Activated gamma-delta T cell (primary cell): ENCODE measurements around the gene MTTP.
"Not testable (repeated sequence)": the region's sequence is repeated elsewhere in the genome, so short reads cannot be mapped to it uniquely, and the experiment has no call there.

Experiments
- DNase-seq: peaks from one replicate; lab custom pipeline; 2025; lab: John Stamatoyannopoulos, UW
- total RNA-seq, 2 donors: gene quantifications; one replicate each; lab custom pipeline; 2026; lab: John Stamatoyannopoulos, UW

Gene MTTP
- 0 to 0.20 reads per million in 2 donors for total RNA-seq

DNA sequence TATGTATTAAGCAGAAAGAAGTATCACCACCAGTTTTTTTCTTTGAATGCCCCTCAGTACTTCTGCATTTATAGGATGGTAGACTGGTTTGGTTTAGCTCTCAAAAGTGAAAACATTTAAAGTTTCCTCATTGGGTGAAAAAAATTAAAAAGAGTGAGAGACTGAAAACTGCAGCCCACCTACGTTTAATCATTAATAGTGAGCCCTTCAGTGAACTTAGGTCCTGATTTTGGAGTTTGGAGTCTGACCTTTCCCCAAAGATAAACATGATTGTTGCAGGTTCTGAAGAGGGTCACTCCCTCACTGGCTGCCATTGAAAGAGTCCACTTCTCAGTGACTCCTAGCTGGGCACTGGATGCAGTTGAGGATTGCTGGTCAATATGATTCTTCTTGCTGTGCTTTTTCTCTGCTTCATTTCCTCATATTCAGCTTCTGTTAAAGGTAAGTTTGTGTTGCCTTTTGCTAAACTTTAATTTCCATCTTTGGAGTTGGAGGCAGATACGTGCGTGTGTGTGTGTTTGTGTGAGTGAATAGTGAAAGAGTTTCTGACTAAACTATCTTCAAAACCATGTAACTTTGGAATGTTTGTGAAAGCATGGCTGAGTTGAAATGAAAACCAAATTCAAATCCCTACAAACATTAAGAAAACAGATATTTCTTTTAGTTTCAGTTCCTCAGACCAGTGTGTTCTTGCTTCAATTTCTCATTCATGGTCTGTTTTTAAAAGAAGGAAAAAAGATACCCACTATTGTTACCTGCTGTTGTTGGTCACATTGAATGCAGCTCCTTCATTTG, at the start of gene MTTP:
Gene MTTP (plus strand): TSS at position 295 of the 795 bp plus-strand sequence. CDS start 86 bp downstream, at position 381.
- no peak for DNase-seq

DNA sequence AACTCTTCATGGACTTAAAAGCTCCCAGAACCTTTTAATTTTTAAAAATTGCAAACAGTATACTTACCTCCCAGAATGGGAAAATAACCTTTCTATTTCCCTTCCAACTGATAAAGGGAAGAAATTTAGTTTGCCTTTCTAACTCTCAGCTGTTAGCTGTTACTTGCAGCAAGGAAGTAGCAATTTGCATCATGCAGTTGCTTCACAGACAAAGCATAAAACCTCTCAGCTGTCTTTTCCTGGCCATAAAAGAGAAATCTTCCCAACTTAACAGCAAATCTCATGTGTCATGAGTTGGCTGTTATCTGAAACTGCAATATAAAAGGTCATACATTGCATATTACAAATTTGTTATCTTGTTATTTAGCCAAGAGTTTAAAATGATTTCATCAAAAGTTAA, 45.4 kb upstream of the MTTP start:
- DNase-seq: no peak

DNA sequence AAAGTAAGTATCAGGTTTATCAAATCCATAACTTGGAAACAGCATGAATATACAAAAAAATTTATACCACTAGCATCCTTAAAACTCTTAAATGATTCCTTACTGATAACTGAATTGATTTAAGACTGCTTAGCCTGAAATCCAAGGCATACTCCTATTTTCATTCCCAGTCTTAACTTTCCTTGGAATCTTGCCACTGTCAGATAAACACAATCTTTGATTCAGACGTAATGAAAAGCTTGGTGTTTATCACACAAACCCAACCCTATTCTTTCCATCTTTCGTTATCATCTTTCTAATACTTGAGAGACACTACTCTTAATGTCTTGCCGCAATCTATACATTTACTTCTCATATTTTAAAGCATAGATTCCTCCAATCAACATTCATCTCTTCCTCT, 44.7 kb upstream of the MTTP start:
- DNase-seq: no peak

DNA sequence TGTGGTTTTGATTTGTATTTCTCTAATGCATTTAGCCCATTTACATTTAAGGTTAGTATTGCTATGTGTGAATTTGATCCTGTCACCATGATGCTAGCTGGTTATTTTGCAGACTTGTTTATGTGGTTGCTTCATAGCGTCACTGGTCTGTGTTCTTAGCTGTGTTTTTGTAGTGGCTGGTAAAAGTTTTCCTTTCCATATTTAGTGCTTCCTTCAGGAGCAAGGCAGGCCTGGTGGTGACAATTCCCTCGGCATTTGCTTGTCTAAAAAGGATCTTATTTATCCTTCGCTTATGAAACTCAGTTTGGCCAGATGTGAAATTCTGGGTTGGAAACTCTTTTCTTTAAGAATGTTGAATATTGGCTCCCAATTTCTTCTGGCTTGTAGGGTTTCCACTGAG, 39.9 kb upstream of the MTTP start:
- not testable (repeated sequence) for DNase-seq

DNA sequence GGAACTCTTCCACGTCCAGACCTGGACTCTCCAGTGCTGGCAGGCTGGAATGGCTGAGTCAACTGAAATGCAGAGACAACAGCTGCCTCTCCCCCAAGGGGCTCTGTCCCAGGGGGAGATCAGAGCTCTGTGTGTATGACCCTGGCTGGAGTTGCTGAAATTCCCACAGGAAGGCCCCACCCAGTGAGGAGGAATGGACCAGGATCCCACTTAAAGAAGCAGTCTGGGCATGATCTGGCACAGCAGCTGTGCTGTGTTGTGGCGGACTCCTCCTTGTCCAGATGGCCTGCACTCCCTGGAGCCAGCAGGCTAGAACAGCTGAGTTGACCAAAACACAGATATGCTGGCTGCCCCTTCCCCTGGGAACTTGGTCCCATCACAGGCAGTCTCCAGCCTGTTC, 38.4 kb upstream of the MTTP start:
- no peak for DNase-seq

DNA sequence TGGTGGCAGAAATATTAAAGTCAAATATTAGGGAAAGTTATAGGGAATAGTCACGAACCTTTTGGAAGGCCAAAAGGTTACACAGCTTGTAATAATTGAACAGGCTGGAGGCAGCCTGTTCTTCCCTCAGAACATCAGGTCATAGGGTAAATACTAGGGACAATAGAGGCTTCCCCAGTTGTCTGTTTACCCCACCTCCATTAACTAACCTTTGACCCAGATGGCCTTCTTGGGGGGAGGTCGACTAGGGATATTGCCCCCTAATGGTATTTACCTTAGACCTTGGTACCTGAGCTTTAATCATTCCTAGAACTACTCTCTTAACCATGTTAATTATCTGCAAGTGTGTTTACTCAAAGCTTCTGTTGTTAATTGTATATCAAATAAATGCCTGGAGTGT, 37.8 kb upstream of the MTTP start:
- DNase-seq: no peak

DNA sequence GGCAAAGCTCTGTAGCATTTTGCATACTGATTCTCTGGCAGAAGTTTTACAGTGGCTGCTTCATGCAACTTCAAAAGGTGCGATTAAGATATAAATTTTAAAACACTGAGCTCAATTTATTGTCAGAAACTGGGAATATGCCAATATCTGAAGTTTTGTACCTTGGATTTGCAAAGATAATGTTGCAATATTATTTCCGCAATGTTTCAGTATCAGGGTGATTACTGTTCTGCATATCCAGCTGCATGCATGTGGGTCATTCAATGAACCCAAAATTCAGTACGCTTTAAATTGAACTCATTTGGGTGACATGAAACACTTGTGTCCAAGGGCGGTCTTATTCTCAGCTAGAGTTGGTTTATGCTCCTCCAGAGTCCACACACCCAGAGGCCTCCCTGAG, 37.0 kb upstream of the MTTP start:
- DNase-seq: no peak

DNA sequence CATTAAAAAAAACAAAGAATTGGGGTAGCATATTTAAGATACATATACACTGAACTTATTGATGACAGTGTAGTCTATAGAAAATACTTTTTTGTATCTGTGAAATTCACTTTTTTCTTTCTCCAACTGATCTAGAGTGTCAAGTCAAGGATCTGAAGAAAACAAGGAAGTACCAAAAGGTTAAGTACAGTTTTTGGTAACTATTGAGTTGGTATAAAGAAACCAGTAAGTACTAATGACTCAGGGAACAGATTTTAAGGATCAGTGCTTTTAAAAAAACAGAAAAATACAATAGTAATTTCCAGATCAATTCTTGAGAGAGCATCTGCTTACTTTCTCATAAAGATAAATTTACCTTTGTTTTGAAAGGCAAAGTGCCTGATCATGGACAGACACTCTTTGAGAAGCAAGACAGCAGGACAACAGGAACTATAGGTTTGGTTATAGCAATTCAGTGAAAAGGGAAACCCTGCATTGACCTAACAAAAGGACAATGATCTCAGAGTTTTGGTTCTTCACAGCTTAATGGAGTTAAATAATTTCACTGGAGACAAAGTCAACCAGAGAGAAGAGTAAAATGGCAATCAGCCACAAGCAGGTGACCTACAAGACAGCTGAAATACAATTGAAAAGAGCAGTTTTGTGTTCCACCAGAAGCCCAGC, 34.2 kb upstream of the MTTP start:
- no peak for DNase-seq

DNA sequence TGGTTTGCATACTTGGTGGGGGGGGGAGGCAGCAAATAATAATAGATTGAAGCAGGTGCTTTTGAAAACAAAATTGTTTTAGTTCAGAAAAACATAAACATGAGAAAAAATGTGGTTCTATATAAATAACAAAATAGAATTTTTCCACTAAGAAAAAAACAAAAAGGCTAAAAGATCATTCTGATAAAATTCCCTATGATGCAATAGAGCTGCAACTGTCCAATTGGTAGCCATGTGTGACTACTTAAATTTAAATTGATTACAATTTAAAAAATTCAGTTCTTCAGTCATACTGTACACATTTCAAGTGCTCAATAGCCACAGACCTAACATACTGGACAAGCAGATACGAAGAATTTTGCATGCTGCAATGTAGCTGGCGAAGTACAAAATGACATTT, 21.8 kb upstream of the MTTP start:
- DNase-seq: no peak

DNA sequence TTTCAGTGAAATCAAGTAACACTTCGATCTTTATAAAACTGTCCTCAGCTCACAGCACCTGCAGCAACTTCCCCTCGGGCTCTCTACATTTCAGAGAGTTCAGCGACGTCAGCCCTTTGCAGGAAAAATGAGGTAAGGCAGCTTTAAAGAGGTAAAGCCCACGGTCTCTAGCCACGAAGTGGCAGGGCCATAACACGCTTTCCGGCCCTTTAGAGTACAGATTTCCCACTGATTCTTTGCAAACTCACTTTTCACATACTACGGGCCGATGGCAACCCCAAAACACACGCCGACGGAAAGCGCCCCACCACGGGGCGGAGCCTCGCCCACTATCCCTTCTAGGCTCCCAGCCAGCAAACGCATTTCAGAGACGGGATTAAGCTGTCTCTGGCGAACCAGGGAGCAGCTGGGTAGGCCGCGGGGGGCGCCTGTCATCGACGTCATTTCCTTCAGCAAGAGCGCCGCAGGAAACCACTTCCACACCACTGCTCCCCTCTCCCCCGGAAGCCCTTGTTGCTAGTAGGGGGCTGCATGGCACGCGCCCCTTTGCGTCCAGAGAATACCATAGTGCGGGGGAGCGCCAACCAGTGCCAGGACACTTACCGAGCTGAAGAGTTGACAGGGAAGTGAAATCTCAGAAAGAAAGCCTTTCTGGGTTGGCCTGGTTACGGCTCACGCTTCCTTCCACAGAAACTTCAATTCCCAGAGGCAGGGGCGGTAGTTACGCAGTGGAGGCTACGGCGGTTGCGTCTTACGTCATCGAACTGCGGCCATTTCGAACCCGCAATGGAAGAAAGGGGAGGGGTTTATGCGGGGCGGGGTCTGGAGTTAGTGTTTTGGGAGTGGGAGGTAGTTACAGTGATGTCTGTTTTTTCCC, 11.1 kb upstream of the MTTP start, which contains the start of gene TRMT10A:
Gene TRMT10A (minus strand): TSS at position 730 of the 877 bp plus-strand sequence. CDS start 4,701 bp downstream, outside the sequence.
- peak; percentile 86 for DNase-seq

DNA sequence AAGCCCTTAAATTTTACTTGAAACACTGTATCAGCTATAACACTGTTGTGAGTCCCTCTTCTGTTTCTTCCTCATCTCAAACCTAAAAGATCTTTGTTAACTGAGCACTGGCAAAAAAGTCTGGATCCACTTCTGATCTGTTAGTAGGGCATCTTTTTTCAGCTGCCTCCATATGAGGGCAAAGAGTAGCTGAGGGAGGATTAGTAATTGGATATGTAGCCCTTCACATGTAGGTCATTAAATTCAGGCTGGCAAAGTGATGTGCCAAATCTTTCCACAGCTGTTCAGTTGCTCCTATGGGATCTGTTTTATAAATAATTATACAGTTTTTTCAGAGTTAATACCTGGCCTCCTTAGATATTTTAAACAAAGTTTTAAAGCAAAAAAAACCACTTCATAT, 9.7 kb upstream of the MTTP start:
- no peak for DNase-seq

DNA sequence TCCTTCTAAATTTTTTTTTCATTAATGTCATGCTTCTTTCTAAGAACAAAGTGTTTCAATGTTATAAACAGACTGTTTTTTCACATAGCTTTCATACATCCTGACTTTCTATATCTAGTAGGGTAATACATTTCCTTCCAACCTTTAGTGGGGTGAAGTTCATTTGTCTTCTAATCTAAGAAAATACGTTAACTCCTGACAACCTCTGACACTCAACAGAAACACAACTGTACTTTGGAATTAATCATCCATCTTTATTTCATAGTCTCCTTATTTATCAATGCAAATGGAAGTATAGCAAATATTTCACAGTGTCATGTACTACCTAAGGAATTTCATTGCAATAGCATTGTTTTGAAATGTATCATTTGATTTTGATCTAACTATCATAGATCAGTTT, 2.7 kb upstream of the MTTP start:
- DNase-seq: no peak

DNA sequence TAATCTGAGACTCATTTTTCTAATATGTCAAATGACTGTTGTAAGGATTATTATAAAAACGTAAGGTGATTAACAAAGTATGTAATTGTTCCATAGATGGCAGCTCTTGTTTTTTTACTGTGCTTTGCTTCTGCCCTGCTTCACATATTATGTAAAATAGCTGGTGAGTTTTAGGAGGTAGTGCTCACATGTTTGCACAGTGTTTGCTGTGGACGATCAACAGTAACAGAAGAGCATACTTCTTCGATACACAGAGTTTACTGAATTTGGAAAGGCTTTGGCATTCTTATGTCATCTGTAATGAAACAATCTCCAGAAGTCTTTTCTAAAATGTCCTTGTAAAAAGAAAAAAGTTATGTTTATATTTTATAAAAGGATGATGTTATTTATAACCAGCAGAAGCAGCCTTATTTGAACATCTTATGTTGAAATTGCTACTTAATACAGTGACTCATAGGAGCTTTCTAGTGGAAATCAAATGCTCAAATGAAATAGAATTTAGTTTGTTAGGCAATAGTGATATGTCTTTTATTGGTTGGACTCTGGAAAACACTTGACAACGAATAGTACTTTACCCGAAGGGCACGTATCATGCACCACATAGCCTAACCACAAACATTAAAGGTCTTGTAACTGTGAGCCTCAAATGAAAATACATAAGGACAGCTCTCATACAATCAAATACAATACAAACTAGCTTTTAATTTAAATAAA, 1.9 kb upstream of the MTTP start:
- no peak for DNase-seq

DNA sequence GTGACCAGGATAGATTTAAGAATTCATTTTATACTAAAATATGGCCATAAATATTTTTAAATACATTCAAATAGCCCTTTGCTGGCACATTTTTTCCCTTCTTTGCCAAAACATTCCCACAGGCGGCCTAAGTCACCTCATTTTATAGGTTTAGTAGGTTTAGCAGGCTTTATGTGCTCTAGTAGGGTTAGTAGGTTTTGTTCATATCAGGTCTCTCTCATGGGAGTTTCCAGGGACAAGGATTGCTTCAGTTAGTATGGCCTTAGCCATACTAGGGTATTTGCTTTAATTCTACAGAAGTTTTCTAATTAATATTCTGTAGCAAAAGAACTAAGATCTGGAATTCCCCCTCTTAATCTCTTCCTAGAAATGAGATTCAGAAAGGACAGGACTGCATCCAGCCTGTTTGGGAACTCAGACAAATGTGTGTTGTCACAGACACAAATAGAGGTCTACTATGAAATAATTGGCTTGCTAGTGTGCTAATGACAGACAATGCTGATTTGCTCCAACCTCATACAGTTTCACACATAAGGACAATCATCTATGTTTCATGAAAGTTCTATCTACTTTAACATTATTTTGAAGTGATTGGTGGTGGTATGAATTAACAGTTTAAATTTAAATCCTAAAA, 772 bp upstream of the MTTP start:
- DNase-seq: no peak

DNA sequence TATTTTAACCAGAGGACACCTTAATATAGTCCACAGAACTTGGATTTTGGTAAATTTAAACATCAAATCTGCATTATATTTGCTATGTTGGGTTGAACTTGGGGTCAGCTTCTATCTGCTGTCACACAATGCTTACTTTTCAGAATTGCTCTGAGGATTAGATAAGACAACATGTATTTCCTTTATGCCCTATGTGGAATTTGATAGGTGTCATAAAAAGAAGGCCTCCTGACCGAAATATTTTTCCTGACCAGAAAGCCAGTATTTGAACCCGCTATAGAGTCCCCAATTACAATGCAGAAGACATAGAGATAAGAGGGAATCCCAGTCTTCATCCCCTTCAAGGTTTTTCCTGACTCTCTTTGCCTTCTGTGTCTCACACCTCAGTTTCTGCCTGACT, 4.1 kb downstream of the MTTP start:
- no peak for DNase-seq

DNA sequence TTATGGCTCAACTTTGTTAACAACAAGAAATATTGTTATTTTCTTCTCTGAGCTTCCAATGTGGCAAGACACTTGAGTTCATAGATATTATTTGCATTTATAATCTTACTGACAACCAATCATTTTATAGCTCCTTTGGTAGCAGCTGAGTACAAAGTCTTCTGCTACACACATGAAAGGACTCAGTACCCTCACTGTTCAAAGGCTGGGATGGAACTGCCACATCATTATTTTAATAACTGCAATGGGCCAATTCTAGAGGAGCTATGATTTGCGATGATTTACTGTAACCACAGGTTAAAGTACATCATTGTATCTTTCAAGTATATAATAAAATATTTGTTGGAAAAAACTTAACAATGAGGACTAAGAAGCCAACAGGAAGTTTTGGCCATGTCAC, 10.9 kb downstream of the MTTP start:
- DNase-seq: no peak

DNA sequence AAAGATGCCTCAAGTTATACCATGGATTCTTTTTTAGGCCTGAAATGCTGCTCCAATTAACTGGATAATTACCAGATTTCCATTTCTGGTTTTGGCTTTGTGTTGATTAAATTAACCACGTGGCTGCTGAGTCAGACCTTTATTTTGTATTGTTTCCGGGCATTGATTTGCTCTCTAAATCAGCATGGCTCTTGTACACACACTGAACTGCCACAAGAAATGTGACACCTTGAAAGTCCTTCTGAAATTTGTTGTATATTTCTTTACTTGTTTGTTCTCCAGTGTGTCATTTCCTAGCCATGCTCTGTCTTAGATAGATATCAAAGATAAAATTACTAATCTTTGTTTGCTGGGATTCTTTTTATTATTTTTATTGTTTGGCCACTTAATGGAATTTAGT, 11.7 kb downstream of the MTTP start:
- DNase-seq: no peak

DNA sequence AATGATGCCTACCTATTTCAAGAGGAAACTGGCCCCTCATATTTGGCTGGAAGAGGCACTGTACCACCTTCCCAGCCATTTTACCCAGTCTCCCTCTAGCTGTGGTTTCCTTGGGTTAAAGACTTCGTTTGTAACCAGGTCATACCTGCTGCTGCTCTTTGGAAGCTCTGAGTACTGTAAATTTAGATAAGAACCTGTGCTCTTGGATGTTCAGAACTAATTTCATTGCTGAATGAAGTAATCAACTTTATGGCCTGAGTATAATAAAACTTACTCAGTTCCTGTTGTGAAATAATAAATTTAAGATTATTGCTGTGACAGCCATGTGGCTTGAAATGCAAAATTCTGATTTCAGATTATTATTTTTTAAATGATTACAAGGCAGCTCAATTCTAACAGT, 12.2 kb downstream of the MTTP start:
- no peak for DNase-seq

DNA sequence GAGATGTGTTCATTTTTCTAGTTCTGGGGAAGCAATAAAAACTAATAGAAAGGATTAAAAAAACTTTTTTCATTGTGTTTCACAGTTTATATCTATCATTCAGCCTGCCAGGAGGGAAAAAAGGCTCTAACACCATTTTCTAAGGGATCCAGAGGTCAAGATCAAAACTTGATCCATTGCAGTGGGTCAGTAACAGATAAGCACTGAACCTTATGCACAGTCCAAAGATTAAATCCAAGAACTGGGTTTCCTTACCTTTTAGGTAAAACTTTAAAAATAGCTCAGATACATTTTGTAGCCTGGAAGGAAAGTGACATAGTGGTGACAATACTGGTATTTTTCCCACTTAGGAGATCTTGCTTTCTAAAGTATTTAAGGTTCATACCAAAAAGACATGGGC, 12.7 kb downstream of the MTTP start:
- no peak for DNase-seq

DNA sequence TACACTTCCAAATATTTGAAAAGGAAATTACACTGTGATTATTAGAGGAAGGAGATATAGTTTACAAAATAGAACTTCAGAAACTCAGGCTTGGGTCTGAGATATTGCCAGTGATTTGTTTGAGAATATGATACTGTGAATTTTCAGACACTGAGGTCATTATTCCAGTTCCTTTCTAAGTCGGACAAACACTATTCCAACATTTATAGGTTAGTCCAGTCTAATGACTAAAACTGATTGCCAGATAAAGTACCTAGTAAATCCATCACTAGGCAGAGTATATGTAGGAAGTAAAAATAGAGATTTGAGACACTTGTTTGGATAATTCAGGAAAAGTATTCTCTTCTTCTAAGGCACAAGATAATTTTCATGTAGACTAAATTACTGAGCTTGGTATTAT, 13.2 kb downstream of the MTTP start:
- DNase-seq: no peak

DNA sequence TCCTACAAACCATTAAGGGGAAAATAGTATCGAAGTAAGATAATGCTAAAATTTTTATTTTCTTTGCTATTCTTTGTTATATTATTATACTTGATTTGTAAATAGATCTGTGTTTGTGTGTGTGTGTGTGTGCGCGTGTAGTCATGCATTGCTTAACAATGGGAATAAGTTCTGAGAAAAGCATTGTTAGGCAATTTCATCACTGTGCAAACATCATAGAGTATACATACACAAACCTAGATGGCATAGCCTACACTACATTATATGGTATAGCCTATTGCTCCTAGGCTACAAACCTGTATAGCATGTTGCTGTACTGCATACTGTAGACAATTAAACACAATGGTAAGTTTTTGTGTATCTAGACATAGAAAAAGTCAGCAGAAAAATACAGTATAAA, 17.1 kb downstream of the MTTP start:
- no peak for DNase-seq
